CD4-positive, alpha-beta T cell treated with Interleukin-6 for 4 hours (primary cell): Measurements from ENCODE around the gene ZIC2.
"Not testable (repeated sequence)": the region's sequence is repeated elsewhere in the genome, so short reads cannot be mapped to it uniquely, and the experiment has no call there.

Experiments used
- DNase-seq: peaks from one replicate; pipeline ENCODE4 v3.0.0-alpha.2; 2020; ENCODE audit warnings: mixed read lengths

ZIC2 gene

DNA sequence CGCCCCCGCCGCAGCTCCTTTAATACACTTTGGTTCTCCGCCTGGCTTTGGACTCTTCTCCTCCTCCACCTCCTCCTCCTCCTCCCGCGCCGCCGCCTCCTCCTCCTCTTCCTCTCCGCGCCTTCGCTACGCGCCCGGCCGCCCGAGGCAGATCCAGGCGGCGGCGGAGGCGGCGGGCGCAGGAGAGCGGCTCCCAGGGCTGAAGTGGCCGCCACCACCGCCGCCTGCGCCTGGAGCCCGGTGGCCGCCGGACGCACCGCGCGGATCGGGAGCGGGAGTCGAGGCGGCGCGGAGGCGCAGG, at the start of gene ZIC2:
ZIC2 (plus strand) TSS at position 50 of the 301 bp plus-strand sequence. CDS start 281 bp downstream, outside the sequence.
- no peak for DNase-seq

DNA sequence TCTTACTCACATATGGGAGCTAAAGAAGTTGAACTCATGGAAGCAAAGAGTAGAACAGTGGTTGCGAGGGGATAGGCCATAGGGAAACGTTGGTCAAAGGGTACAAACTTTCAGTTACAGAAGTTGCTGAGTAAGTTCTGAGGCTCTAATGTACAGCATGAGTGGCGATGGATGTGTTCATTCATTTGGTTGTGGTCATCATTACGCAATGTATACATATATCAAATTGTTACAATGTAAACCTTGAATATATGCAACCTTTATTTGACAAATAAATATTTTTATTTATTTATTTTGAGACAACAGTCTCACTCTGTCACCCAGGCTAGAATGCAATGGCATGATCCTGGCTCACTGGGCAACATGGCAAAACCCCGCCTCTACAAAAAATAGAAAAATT, 48.7 kb upstream of the ZIC2 start:
- DNase-seq: no peak

DNA sequence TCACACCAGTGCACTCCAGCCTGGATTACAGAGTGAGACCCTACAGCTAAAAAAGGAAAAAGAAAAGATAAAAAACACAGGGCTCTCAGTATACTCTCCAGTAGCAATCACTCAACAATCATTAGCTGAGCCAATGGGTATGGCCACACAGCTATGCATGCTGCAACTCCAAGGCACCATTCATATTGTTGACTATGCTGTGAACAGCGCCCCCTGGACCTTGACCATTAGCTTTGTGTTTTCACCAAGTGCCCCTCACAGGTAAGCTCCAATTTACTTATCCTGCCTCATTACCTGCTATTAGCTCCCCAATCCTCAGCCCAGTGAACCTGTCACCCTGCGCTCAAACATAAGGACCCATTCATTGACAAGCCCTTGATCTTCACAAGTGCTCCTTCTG, 45.8 kb upstream of the ZIC2 start:
- DNase-seq: no peak

DNA sequence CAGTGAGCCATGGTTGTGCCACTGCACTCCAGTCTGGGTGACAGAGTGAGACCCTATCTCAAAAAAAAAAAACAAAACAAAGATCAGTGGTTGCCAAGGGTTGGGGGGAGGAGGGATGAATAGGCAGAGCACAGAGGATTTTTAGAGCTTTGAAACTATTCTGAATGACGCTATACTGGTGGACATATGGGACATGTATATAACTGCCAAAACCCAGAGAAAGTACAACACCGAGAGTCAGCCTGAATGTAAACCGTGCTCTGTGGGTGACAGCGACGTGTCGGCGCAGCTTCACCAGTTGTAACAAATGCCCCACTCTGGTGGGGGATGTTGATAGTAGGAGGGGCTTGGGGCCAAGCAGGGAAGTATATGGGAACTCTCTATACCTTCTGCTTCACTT, 42.9 kb upstream of the ZIC2 start:
- no peak for DNase-seq

DNA sequence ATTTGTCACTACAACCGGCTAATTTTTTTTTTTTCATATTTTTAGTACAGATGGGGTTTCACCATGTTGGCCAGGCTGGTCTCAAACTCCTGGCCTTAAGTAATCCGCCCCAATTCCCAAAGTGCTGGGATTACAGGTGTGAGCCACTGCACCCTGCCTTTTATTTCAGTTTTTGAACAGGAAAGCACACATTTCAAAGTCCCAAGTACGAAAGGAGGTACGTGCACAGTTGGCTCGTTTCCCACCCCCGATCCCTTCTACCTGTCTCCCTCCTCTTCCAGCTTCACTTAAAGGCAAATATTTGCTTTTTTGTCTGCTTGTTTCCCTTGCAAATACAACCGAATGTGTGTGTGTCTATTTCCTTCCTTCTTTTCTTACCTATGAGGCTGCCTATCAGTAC, 40.5 kb upstream of the ZIC2 start:
- no peak for DNase-seq

DNA sequence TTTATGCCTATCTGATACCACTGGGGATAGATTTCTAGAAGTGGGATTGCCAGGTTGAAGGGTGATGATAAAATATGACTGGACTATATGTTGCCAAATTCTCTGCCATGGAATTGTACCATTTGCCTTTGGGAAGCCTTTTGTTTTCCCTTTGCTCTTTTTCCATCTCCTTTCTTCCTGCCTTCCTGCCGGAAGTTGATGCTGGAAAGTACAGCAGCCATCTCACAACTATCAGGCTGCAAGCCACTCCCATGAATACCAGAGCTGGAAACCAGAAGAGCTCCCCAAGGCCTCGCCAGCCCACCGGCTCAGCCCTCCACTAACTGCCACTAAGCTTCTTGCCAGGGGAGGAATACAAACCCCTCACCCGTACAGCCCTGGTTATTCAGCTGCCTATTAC, 39.7 kb upstream of the ZIC2 start:
- no peak for DNase-seq

DNA sequence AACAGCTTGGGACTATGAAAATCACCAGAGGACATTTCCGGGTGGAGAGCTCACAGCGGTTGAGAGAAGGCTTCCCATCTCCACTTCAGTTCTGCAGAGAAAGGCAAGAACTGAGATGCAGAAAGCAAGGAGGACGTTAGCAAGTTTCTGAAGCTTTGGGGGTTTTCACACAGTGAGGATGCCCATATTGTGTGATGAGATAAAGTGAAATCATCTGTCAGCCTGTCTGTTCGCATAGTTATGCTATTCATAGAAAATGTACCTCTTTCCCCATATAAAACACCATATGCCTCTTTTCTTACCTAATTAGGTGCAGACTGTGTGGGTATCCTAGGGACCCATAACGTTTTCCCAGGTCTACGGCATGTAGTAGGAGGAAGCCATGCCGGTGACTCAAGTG, 37.5 kb upstream of the ZIC2 start:
- DNase-seq: no peak

DNA sequence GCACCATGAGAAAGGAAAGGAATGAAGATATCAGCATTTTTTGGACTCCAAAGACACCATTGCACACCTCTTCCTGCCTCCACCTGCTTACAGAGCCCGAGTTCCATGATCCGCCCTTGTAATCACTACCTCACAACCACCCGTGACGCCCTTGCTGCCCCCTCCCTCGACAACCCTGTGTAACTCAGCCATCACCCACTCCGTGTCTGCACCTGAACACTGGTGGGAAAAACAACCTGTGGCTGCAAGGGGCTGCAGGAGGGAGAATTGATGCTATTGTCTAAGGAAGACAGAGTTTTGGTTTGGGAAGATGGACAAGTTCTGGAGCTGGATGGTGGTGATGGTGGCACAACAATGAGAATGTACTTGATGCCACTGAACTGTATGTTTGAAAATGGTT, 37.0 kb upstream of the ZIC2 start:
- DNase-seq: no peak

DNA sequence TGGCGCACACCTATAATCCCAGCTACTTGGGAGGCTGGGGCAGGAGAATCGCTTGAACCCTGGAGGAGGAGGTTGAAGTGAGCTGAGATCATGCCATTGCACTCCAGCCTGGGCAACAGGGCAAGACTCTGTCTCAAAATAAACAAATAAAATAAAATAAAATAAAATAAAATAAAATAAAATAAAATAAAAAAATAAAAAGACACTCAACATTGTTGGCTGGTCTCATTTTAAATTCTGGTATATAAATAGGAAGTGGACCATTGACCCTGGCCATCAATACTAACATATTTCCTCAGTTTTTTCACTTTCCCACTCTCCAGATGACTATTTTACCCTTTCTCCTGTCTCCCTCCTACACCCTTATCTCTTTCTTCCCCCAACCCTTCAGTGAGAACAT, 36.1 kb upstream of the ZIC2 start:
- not testable (repeated sequence) for DNase-seq

DNA sequence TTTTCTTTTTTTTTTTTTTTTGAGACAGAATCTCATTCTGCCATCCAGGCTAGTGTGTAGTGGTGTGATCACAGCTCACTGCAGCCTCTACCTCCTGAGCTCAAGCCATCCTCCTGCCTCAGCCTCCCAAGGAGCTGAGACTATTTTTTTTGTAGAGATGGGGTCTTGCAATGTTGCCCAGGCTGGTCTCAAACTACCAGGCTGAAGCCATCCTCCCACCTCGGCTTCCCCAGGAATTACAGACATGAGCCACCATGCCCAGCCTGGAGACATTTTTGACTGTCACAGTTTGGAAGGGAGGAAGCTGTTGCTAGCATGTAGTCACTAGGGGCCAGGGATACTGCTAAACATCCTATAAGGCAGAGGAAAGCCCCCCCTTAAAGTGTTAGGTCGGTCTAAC, 33.9 kb upstream of the ZIC2 start:
- DNase-seq: no peak

DNA sequence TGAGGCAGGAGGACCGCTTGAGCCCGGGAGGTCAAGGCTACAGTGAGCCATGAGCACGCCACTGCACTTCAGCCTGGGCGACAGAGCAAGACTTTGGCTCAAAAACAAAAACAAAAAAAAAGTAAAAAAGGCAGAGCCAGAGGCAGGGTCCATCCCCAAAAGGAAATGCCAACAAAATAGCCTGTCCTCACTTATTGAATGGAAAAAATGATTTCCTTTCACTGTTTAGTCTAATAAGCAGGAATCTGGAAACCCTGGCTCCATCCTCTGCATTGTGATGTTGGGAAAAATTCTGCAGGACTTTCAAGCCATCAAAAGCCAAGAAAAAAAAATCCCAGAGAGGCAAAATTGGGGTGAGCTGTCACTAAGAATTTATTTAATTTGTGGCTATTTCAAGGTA, 33.2 kb upstream of the ZIC2 start:
- DNase-seq: no peak

DNA sequence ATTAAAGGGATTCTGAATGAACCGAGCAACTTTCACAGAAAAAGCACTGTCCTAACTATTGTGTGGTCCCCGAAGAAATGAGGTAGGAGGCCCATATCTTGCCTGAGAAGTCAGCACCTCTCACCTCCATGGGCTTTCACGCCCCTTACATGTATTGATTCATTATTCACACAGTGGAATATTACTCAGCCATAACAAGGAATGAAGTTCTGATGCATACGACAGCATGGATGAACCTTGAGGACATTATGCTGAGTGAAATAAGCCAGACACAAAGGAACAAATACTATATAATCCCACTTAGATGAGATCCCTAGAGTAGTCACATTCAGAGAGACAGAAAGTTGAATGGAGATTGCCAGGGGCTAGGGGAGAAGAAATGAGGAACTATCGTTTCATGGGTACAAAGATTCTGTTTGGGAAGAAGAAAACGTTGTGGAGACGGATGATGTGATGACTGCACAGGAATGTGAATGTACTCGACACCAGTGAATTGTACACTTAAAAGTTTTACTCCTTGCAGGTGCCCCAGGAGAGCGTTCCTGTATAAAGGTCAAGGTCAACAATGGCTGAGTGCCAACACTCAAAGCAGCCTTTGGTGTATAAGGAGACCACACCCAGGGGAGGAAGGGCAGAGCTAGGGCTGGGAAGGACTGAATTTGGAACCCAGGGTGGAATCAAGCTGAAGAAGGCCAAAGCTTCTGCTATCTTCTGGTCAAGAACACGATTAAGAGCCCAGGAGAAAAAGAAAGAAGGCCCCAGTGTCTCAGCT, 32.5 kb upstream of the ZIC2 start:
- DNase-seq: no peak

DNA sequence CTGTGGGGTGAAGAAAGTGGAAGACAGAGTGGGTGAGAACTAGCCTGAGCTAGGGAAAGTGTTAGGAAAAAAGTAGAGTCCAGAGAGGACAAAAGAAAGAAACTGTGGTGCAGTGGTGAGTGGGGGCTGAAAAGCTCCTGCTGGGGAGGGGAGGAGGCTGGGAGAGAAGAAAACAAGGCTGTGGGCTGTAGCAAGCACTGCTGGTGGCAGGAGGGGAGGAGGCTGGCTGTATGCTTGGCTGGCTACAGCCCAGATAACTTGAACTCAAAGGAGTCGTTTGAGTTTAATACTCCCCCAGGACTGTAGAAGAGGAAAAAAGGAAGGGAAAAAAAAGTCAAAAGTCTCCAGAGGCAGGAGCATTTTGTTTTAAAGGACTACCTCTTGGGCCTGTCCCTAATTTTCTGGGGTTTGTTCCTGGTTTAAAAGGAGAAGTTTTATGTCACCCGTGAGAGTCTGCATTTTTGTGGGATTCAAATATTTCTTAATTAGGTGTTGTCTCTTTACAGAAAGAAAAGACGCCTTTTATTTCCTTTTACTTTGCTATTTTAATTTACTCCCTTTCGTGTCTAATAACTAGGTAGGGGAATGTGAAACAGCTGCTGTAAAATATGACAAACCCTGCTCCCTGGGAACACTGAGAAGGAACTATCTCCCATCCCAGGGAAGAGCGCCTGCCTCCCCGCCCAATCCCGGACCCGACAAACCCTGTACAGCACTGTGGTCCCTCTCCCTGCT, 31.7 kb upstream of the ZIC2 start:
- no peak for DNase-seq

DNA sequence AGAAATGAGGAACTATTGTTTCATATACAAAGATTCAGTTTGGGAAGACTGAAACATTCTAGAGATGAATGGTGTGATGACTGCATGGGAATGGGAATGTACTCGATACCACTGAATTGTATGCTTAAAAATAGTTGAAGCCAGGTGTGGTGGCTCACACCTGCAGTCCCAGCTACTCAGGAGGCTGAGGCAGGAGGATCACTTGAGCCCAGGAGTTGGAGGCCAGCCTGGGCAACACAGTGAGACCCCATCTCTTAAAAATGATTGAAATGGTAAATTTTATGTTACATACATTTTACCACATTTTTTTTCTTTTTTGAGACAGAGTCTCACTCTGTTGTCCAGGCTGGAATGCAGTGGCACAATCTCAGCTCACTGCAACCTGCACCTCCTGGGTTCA, 29.9 kb upstream of the ZIC2 start:
- not testable (repeated sequence) for DNase-seq

DNA sequence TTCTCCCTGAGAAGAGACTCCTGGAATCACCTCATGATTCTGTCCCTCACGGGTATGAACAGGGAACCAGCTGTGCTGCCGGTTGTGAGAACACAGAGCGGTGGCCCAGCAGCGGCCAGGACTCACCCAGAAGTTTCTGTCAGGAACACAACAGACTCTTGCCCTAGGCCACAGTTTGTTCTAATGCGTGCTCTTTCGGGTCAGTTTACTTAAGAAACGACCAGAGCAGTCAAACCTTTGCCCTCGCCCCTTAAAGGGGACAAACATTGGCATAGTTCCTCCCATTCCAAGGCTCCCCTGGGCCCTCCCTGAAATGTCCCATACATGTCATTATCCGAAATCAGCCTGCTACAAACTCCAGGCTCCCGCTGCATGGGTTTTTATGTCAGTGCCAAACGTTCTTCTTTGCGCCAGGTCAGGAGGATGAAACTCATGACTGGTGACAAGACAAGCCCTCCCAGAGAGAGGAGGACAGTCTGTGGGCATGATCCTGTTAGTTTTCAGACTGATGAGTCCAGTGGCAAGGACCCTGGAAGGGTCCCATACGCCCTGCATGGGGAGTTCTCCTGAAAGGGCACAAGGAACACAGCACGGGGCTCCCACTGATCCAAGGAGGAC, 28.3 kb upstream of the ZIC2 start:
- DNase-seq: no peak

DNA sequence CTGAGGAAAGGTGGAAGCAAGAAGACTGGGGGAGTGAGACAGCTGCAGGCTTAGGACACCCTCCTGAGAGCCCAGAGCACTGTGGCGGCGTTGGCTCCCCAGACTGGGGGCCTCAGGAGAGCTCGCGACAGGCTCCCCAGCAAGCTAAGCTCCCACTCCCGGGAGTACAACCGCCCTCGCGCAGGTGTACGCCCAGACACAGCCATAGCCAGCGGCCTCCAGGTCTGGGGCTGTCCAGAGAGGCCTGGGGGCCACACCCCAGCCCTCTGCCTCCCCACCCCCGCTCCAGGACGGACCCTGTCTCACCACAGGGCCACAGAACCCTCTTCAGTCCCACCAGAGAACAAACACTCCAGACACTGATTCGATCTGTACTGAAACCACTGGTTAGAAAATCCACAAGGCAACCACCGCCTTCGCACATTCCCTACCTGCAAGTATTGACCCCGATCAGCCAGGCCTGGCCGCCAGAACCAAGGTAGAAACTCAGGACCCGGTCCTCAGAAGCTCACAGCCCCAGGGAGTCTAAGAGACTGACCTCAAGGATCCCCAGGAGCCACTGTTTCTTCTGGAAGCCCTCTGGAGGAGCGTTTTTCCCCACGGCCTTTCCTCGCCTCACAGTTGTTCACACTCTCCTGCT, 26.4 kb upstream of the ZIC2 start:
- no peak for DNase-seq

DNA sequence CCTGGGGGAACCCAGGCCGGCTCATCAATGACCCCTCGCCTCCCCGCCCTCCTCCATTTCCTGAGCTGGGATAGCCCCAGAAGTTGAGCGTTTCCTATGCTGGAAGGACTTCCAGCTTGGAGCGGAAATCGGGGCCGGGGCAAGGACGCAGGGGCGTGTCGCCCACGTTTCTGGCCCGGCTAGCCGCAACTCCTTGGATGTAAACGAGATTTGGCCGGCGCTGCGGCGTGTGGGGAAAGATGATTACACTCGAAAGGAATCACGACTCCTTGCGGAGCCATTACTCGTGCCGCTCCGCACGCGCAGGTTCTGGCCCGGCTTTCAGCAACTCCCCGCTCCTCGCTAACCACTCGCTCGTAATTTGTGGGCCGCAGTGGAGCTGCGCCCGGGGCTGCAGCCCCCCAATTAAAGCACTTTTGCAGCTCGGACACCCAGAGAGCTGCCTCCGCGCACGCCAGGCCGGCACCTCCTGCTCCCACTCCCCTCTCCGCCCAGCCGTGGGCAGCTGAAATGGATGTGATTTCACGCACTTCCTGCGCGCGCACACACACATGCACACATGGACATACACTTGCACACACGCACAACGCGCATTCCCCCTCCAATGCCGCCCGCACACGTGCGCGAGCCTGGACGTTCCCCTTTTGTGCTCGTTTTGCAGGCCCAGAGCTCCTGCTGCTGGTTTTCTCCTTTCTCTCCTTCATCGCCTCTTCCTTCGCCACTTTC, 25.7 kb upstream of the ZIC2 start:
- DNase-seq: no peak

DNA sequence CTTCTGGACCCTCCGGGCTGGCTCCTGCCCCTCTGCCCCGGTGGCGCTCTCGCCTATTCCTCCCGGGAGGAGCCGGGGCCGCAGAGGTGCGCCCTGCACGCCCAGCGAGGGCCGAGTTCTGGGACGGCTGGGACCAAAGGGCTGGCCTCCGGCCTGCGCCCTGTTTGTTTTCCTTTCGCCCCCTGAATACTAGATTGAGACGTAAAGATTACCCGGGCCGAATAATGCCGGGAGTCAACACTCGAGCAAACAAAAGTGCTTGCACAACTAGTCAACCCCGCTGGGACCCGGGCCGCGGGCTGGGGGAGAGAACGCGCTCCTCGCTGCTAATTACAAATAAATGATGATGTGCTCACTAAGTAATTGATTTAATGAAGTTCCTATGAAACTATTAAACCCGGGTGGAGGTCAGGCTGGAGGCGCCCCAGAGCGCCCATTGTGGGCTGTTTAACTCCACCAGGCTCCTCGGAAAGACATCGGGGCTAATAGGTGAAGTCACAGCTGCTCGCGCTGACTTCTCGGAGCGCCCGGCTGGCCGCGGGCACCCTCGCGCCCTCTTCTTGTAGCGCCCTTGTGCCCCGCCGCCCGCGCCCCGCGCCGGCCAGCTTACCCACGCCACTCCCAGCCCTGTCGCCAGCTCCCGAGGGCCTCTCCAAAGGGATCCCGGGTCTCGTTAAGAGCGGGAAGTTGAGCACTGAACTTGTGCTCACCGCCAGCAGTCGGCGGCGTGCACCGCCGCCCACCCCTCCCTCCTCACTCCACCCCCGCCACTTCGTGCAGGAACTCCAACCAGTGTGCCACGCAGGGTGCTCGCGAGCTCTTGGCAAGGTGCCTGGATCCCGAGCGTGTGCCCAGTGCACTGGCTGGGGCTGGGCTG, 24.9 kb upstream of the ZIC2 start:
- no peak for DNase-seq

DNA sequence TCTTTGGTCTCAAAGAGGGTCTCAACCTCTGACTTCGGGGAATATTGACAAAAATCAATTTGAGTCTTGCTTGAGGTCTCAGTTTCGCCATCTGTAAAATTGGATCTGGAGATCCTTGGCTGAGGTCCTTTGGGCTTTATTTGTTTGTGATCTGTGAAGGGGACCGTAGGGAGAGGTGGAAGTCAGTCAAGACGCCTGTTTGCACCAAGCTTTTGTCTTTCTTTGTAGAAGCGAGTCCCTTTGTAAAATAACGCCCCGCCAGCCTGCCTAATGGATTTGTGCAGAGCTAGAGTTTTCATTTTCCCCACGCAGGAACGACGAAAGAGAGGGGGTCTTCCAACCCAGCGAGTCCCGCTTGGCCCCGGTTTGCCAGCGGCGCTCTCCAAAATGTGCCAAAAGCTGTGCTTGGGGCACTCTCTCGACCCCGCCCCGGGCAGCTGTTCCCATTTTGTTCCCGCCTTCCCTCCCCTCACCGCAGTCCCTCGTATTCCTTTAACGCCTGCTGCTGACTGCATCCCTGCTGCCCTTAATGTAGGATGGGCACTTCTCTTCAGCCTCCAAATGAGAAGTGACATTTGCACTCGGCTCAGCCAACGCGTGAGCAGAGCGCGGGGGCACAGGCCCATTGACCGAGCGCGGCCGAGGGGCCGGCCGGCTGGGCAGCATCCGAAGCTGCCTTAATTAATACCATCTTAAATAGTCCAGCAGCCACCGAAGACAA, 23.0 kb upstream of the ZIC2 start:
- DNase-seq: no peak

DNA sequence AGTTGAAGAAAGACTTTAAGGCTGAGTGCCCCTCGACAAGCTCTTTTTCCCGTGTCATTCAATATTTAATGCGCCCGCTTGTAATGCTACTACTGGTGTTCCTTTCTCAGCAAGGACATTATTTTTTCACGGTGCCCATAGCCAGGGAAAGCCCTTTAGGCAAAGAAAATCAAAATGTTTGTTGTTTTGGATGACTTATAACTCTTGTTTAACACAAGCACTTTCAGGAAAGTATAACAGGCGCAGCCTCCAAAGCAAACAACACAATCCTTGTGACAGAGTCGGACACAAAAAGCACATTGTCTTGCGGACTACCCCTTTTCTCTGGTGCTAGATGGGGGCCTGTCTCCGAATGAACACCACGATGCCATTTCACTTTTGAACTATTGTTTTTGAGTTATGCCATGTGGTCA, 22.5 kb upstream of the ZIC2 start:
- DNase-seq: no peak

DNA sequence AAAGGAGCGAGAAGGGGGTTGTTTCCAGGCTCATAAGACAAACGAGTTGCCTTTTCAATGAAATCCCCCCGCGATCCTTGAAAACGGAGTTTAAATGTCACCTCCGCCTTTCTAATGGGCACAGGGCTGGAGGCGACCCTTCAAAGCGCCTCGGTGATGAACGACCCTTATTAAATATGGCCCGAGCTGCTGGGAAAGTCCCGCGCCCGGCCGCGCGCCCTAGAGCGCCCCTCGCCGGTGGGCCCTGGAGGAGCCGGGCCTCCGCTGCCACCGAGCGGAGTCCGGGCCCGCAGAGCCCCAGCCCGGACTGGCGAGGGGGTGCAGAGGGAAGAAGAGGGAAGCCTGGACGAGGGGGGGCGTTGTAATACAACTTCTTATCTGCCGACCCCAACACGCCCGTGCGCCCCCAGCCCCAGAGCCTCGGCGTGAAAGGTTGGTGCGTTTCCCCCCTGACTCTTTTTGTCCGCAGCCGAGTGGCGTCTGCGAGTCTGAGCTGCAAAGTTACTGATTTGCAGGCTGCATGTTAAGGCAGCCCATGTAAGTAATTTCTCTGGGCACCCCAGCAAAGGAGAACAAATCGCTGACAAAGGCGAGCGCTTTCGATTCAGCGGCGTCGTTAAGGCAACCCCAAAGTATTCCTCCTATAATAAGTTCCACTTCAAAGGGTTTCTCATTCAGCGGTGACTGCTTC, 21.9 kb upstream of the ZIC2 start:
- DNase-seq: peak; percentile 24
